WI38 (cell line): ENCODE measurements around the gene TMEM101.
"Not testable (repeated sequence)": the region's sequence is repeated elsewhere in the genome, so short reads cannot be mapped to it uniquely, and the experiment has no call there.

Source experiments
- H3K4me3 ChIP-seq: 2 replicates; pipeline ENCODE4 v1.5.1; 2011; ENCODE audit warnings: low read depth, mild to moderate bottlenecking, control low read depth, low read length
- CTCF ChIP-seq: IDR thresholded peaks from 2 replicates; pipeline ENCODE4 v1.5.1; 2012; ENCODE audit warnings: low read depth, mild to moderate bottlenecking, control low read depth, low read length

TMEM101 gene

GRCh38 chr17:44037471-44037870, 22.7 kb upstream of the TMEM101 start:
- no peak for TF ChIP-seq CTCF
- H3K4me3 ChIP-seq = no peak overlapping the region

- H3K4me3 ChIP-seq = not testable (repeated sequence)
Measured at GRCh38 chr17:44034688-44035087, 19.9 kb upstream of the TMEM101 start.

- no peak for TF ChIP-seq CTCF
- H3K4me3 ChIP-seq = no peak overlapping the region
Measured at GRCh38 chr17:44033861-44034408, 19.2 kb upstream of the TMEM101 start.

GRCh38 chr17:44030482-44030881, 15.7 kb upstream of the TMEM101 start:
- no peak overlapping the region for H3K4me3 ChIP-seq

GRCh38 chr17:44029736-44030135, 15.0 kb upstream of the TMEM101 start:
- TF ChIP-seq CTCF = no peak
- no peak overlapping the region for H3K4me3 ChIP-seq

More at GRCh38 chr17:44030482-44030881, 15.7 kb upstream of the TMEM101 start:
- TF ChIP-seq CTCF = no peak

GRCh38 chr17:44024853-44025252, 10.1 kb upstream of the TMEM101 start:
- H3K4me3 ChIP-seq = no peak overlapping the region

GRCh38 chr17:44024271-44024663, 9.5 kb upstream of the TMEM101 start:
- H3K4me3 ChIP-seq = no peak overlapping the region
- TF ChIP-seq CTCF = no peak

More at GRCh38 chr17:44024853-44025252, 10.1 kb upstream of the TMEM101 start:
- TF ChIP-seq CTCF = no peak
